HEK293 (cell line): ENCODE results near the gene AFG1L.

Source experiments
- CTCF ChIP-seq: fragments of 450-650 bp; formaldehyde crosslinking; IDR thresholded peaks from 2 replicates; pipeline ENCODE4 v1.5.1; 2016; ENCODE audit warnings: missing biosample characterization, missing genetic modification characterization
- YY1 ChIP-seq: fragments of 450-650 bp; formaldehyde crosslinking; IDR thresholded peaks from 2 replicates; pipeline ENCODE4 v1.5.1; 2018; ENCODE audit warnings: missing biosample characterization, missing genetic modification characterization

GRCh38 chr6:108312605-108313004 is 17.8 kb downstream of the AFG1L start:
- TF ChIP-seq CTCF (tag by site-specific recombination) (no peak), YY1 (tag by site-specific recombination) (no peak)
